ENCODE measurements around the gene STXBP4. TPM values are rescaled to one million over a fixed set of nuclear protein-coding genes. Genes with fewer than 3 reads are reported as not detected.

STXBP4 gene
- polyA plus RNA-seq, 1 of the 3 experiments (the other 2 are of a cell fraction): 2.8 TPM

- WGBS (ENCODE audit: low lambda C conversion rate): 84% methylated on average over 3 of the region's 3 CpGs
- ChIA-PET CTCF (interaction anchor here (1.2 to 1.4 kb wide), 3 partner anchors 21 to 42 kb away, joined by 4 to 5 read pairs (median 4); no protein-coding TSS in a partner anchor), POLR2A (no interaction called here)
- TF ChIP-seq ZBTB33 (IDR thresholded peaks at IDR 0.05; ENCODE audit: borderline replicate concordance, low read depth): no peak
- TF ChIP-seq USF2 (IDR thresholded peaks at IDR 0.05; ENCODE audit: borderline replicate concordance, low read depth, low read length): no peak
- peak; percentile 32; the same call in 1 of the 2 replicates for TF ChIP-seq RAD21 (IDR thresholded peaks at IDR 0.05; ENCODE audit: low read length)
- TF ChIP-seq PBX3 (IDR thresholded peaks at IDR 0.05): peak; percentile 51
- TF ChIP-seq CTCF (IDR thresholded peaks at IDR 0.05): 0 out of 2 replicates have a peak, but pooled peaks have one; percentile 30
- no peak for TF ChIP-seq RXRA (IDR thresholded peaks at IDR 0.05; ENCODE audit: borderline replicate concordance, low read depth)
- TF ChIP-seq TCF12 (IDR thresholded peaks at IDR 0.05): peak; percentile 29; the same call in 1 of the 2 replicates
- no peak for TF ChIP-seq EZH2phosphoT487 (IDR thresholded peaks at IDR 0.05; ENCODE audit: borderline replicate concordance, low read depth)
- no peak for TF ChIP-seq FOSL2 (IDR thresholded peaks at IDR 0.05; ENCODE audit: borderline replicate concordance, low read depth)
- TF ChIP-seq RFX5 (IDR thresholded peaks at IDR 0.05; ENCODE audit: low read length): no peak
- TF ChIP-seq SIN3A (IDR thresholded peaks at IDR 0.05; ENCODE audit: borderline replicate concordance, low read depth, low read length): no peak
- no peak for TF ChIP-seq USF1 (IDR thresholded peaks at IDR 0.05; ENCODE audit: borderline replicate concordance, low read depth)
- no peak for TF ChIP-seq RCOR1 (IDR thresholded peaks at IDR 0.05; ENCODE audit: low read length)
- TF ChIP-seq REST (IDR thresholded peaks at IDR 0.05; ENCODE audit: low read depth, low read length): no peak
- TF ChIP-seq GATA2 (CRISPR knock-in tag; IDR thresholded peaks at IDR 0.05): no peak
- Histone ChIP-seq H3K27ac (ENCODE audit: low read depth in 2 of 2, low read length in 1 of 2) (peak overlapping the region in 1 of 2 experiments; percentile 36; a peak in 1 of 4 replicates), H3K4me3 (ENCODE audit: low read depth in 2 of 2, low read length in 1 of 2) (no peak overlapping the region), H3K79me2 (ENCODE audit: insufficient read depth) (no peaks in the 10 kb centered on the region), H3K9ac (no peak overlapping the region), H3K27me3 (ENCODE audit: insufficient read depth) (no peaks in the 10 kb centered on the region), H3K9me2 (no peaks in the 10 kb centered on the region), H3K9me3 (no peaks in the 10 kb centered on the region), H3K4me1 (ENCODE audit: control insufficient read depth in 1 of 2, insufficient read depth in 2 of 2, low read depth in 1 of 2, low read length in 1 of 2) (peaks cover 0 to 17% of the 10 kb centered on the region in 2 experiments; a peak in 3 of 4 replicates), H4K20me1 (ENCODE audit: insufficient read depth) (no peaks in the 10 kb centered on the region), H3K36me3 (replicated peaks in 1 of 2; ENCODE audit: control insufficient read depth in 1 of 2, insufficient read depth in 2 of 2, low read length in 1 of 2) (no peaks in the 10 kb centered on the region), H3F3A (replicated peaks; ENCODE audit: insufficient read depth) (no peaks in the 10 kb centered on the region), H3K4me2 (peak overlapping the region; percentile 4; the same call in 1 of the 2 replicates), H2AFZ (ENCODE audit: low read depth) (no peak overlapping the region)
- no peak for DNase-seq
Measured at GRCh38 chr17:55177159-55177854, 208.7 kb downstream of the STXBP4 start.
